ENCODE results near the gene ATG3.

ATG3 gene

DNA sequence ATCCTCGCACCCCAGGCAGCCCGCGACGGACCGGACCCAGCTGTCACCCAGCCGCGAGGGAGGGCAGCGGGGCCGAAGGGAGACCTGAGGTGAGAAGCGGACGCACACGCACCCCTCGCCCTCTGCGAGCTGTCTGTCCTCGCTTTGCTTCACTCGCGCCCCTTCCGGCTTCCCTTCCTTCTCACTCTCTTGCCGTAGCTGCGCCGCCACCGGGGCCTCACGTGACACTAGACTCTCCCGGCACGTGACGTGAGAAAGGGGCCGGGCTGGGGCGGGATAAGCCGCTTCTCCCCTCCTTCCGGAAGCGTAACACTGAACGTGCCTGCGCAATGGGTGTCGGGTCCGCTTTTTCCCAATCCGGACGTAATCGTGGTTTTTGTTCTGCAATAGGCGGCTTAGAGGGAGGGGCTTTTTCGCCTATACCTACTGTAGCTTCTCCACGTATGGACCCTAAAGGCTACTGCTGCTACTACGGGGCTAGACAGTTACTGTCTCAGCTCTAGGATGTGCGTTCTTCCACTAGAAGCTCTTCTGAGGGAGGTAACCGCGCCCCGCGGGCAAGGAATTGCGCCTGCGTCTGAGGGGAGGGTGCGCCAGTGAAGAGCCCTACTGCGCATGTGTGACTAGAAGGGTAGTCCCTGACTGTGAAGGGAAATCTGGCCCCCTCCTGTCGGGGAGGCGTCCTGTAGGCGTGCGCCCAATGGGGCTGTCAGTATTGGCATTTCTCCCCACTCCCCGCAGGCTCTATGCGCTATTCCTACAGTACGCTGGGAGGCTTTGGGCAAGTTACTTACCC is at the start of gene ATG3, which contains the start of gene SLC35A5:
Gene ATG3 (minus strand): TSS at position 229 of the 796 bp plus-strand sequence. CDS start 434 bp downstream, outside the sequence.
Gene SLC35A5 (plus strand): TSS at position 312 of the 796 bp plus-strand sequence. CDS start 1,359 bp downstream, outside the sequence.
- H3K4me1 Mint-ChIP-seq, result peaks cover 27% of the 10 kb centered on the region

DNA sequence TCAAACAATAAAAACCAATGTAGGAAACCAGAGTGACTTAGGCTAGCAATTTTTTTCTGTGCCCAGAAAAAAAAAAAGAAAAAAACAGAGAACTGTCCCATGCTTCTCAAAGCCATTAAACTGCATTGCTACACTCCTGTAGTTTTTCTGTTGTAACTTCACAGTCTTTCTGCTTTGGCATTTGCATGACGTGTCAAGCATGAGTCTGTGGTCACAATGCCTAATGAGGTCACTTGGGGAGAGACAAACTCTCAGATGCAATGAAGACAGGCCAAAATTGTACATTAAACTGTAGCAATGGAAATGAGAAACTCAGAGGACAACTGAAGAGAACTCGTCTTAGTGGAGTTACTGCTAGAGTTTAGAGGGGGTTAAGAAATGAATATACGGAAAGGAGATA is 48.4 kb upstream of the ATG3 start:
- no peak for DNase-seq
- TF ChIP-seq, protein P1, sequence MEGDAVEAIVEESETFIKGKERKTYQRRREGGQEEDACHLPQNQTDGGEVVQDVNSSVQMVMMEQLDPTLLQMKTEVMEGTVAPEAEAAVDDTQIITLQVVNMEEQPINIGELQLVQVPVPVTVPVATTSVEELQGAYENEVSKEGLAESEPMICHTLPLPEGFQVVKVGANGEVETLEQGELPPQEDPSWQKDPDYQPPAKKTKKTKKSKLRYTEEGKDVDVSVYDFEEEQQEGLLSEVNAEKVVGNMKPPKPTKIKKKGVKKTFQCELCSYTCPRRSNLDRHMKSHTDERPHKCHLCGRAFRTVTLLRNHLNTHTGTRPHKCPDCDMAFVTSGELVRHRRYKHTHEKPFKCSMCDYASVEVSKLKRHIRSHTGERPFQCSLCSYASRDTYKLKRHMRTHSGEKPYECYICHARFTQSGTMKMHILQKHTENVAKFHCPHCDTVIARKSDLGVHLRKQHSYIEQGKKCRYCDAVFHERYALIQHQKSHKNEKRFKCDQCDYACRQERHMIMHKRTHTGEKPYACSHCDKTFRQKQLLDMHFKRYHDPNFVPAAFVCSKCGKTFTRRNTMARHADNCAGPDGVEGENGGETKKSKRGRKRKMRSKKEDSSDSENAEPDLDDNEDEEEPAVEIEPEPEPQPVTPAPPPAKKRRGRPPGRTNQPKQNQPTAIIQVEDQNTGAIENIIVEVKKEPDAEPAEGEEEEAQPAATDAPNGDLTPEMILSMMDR (IDR thresholded peaks at IDR 0.05), result no peak
- Mint-ChIP-seq H3K27me3 (ENCODE audit: low read depth, poor library complexity) (no peaks in the 10 kb centered on the region), H3K4me1 (peaks cover 13% of the 10 kb centered on the region), H3K36me3 (ENCODE audit: low read depth) (peaks cover 66% of the 10 kb centered on the region), H3K9me3 (no peaks in the 10 kb centered on the region), H3K27ac (peak overlapping the region; percentile 3), H3K4me3 (no peak overlapping the region)

More for the DNA sequence above, at the start of gene ATG3, which contains the start of gene SLC35A5:
- Mint-ChIP-seq H3K27ac (peak within 1 kb of the TSS; percentile 99), H3K27me3 (ENCODE audit: low read depth, poor library complexity) (no peaks in the 10 kb centered on the region), H3K36me3 (ENCODE audit: low read depth) (peaks cover 33% of the 10 kb centered on the region), H3K9me3 (peaks cover 5% of the 10 kb centered on the region), H3K4me3 (peak within 1 kb of the TSS; percentile 97)
- TF ChIP-seq, protein P1 (IDR thresholded peaks at IDR 0.05), result no peak
- DNase-seq, result peak; percentile 97

DNA sequence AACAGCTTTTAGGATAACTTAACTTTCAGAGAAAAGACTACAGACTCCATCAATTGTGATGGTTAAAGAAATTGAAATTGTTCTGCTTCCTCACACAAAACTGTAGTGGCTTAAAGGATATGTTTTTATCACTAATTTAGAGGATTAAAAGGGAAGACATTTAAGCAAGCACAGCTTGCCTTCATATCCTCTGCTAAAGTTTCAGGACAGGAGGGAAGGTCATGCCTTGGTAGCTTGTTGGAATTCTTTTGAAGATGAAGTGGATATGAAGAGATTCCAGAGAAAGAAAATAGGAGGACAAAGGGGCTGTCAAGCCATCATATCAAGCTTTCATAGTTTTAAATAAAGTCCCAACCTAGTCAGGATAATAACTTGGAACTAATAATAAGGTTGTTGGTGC is 46.1 kb upstream of the ATG3 start:
- no peaks in the 10 kb centered on the region for H3K27me3 Mint-ChIP-seq (ENCODE audit: low read depth, poor library complexity)
- peaks cover 13% of the 10 kb centered on the region for H3K4me1 Mint-ChIP-seq
- H3K36me3 Mint-ChIP-seq (ENCODE audit: low read depth), result peaks cover 63% of the 10 kb centered on the region
- peak overlapping the region; percentile 36 for H3K27ac Mint-ChIP-seq
- no peak for DNase-seq
- H3K9me3 Mint-ChIP-seq, result no peaks in the 10 kb centered on the region
- no peak overlapping the region for H3K4me3 Mint-ChIP-seq
- TF ChIP-seq, protein P1 (IDR thresholded peaks at IDR 0.05), result no peak

DNA sequence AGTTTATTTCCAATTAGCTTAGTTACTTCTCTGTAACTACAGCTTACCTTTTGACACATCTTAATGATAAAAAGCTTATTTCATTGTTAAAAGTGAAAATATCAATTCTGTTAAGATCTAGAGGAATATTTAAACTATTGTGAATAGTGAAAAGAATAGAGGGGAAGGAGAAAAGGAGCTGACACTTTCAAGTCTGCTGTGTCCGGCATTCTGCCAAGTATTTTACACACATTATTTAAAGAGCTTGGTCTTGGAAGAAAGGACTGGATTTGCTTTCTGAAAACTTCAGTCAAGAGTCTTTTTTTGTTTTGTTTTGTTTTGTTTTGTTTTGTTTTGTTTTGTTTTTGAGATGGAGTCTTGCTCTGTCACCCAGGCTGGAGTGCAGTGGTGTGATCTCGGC is 44.3 kb upstream of the ATG3 start:
- no peaks in the 10 kb centered on the region for H3K9me3 Mint-ChIP-seq
- DNase-seq, result no peak
- no peaks in the 10 kb centered on the region for H3K27me3 Mint-ChIP-seq (ENCODE audit: low read depth, poor library complexity)
- TF ChIP-seq, protein P1 (IDR thresholded peaks at IDR 0.05), result no peak
- H3K4me3 Mint-ChIP-seq, result no peak overlapping the region
- H3K27ac Mint-ChIP-seq, result no peak overlapping the region
- H3K4me1 Mint-ChIP-seq, result peaks cover 13% of the 10 kb centered on the region
- peaks cover 59% of the 10 kb centered on the region for H3K36me3 Mint-ChIP-seq (ENCODE audit: low read depth)

DNA sequence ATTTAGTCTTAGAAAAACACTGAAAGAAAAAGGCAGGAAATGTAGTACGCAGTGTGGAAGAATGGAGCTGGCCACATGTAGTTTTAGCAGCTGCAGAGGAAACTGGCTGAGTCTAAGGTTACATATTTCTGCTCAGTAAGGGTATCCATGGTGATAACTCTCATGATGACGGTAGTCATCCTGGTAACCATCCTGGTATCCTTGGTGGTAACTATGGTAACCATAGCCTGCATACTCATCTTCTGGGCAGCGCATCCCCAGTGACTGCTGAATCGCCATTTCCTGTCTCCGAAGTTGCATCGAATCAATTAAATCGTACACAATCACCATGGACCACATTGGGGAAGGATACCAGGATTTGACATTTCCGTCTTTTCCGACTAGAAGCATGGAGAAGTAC is 43.5 kb upstream of the ATG3 start:
- TF ChIP-seq, protein P1 (IDR thresholded peaks at IDR 0.05), result no peak
- Mint-ChIP-seq H3K4me1 (peaks cover 13% of the 10 kb centered on the region), H3K4me3 (no peak overlapping the region), H3K36me3 (ENCODE audit: low read depth) (peaks cover 55% of the 10 kb centered on the region), H3K27ac (no peak overlapping the region), H3K27me3 (ENCODE audit: low read depth, poor library complexity) (no peaks in the 10 kb centered on the region), H3K9me3 (no peaks in the 10 kb centered on the region)
- no peak for DNase-seq

Measured in nephron progenitor cell (in vitro differentiated cells).